Stimulated activated CD4-positive, alpha-beta T cell treated with anti-CD3 and anti-CD28 coated beads, Interleukin-2, amount 100 ng/mL, for 4 hours (primary cell): ENCODE data around the gene KANK2.
"Not testable (repeated sequence)": the region's sequence is repeated elsewhere in the genome, so short reads cannot be mapped to it uniquely, and the experiment has no call there.

Experiments used
- DNase-seq: peaks from one replicate; pipeline ENCODE4 v3.0.0-alpha.2; 2020; ENCODE audit warnings: low read depth

KANK2 gene

GRCh38 chr19:11140023-11140538 is 57.3 kb downstream of the KANK2 start:
- not testable (repeated sequence) for DNase-seq

DNA sequence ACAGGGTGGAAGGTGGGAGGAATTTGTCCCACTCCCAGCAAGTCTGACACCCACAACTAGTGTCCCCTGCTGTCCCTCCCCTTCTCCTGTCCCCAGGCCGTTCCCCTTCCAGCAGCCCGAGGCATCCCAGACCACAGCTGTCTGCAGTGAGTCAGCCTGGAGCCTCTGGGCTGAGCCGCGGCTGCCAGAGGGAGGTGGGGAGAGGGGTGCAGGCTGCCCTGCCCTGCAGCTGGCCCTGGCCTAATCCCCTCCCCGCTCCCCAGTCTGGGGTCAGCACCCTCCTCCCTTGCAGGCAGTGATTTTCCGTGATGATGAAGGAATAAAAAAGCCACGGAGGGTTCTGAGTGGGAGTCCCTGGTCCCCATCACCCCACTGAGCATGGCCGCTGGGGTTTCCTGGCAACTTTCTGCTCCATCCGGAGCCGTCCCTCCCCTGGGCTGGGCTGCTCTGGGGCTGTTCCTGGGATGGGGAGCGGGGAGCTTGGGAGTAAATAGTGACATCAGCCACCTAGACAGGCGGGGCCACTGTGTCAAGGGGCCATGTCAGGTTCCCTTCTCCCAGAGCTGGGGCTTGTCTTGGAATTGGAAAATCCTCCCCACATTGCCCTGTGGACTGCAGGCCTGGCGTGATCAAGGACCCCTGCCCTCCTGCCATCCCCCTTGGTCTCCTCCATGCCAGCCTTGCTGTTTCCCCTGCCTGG is 58.6 kb downstream of the KANK2 start:
- DNase-seq, result no peak

DNA sequence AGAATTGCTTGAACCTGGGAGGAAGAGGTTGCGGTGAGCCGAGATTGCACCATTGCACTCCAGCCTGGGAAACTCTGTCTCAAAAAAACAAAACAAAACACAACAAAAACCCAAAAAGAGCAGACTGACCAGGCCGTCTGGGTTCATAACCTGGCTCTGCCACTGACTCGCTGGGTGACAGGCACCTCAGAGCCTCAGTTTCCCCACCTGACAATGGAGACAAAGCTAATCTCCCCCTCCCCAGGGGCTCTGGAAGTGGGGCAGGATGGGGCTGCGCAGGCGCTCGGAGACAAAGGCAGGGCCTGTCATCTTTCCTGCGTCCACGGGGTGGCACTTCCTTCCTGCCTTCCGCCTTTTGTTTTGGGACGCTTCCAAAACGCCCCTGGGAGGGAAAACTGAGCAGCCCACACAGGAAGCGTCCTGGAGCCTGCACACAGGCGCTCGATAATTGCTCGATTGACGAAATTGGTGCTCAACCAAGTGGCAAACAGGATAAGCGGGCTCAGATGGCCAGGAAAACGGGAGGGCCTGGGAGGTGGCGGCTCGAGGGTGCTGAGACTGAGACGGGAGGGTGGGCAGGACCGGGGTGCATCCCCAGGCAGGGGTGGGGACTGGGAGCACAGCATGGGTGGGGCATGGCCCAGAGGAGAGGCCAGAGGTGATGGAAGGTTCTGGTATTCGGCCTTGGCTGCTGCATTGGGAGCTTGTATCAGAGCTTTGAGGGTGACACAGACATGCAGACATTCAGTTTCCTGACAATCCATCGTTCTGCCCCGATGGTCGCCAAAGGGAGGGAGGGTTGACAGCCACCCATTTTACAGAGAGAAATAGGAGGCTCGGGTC is 59.6 kb downstream of the KANK2 start:
- peak; percentile 19 for DNase-seq

GRCh38 chr19:11136400-11137101 is 60.8 kb downstream of the KANK2 start:
- DNase-seq, result no peak

DNA sequence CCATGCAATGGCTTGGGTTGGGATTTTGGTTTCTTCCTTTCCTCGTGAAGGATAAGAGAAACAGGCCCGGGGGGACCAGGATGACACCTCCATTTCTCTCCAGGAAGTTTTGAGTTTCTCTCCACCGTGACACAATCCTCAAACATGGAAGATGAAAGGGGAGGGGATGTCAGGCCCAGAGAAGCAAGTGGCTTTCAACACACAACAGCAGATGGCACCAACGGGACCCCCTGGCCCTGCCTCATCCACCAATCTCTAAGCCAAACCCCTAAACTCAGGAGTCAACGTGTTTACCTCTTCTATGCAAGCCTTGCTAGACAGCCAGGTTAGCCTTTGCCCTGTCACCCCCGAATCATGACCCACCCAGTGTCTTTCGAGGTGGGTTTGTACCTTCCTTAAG is 65.9 kb downstream of the KANK2 start:
- no peak for DNase-seq

DNA sequence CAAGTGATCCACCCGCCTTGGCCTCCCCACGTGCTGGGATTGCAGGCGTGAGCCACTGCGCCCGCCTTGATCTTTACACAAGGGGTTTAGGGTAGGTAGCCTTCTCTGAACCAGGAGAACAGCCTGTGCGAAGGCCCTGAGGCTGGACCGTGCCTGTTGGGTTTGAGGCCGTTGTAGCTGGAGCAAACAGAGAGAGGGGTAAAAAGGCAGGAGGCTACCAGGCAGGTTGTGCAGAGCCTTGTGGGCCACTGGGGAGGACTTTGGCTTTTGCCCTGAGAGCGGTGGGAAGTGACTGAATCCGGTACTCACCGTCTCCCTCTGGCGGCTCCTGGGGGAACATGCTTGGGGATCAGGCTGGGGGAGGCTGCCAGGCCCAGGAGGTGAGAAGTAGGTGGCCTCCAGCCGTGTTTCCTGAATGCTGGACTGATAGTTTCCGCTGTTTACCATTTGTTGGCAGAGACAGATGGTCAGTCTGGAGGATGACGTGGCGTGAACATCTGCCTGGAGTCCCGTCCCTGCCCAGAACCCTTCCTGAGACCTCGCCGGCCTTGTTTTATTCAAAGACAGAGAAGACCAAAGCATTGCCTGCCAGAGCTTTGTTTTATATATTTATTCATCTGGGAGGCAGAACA is 66.4 kb downstream of the KANK2 start:
- peak; percentile 52 for DNase-seq

GRCh38 chr19:11127905-11128304 is 69.4 kb downstream of the KANK2 start:
- no peak for DNase-seq

GRCh38 chr19:11125994-11126685 is 71.2 kb downstream of the KANK2 start:
- peak; percentile 54 for DNase-seq

DNA sequence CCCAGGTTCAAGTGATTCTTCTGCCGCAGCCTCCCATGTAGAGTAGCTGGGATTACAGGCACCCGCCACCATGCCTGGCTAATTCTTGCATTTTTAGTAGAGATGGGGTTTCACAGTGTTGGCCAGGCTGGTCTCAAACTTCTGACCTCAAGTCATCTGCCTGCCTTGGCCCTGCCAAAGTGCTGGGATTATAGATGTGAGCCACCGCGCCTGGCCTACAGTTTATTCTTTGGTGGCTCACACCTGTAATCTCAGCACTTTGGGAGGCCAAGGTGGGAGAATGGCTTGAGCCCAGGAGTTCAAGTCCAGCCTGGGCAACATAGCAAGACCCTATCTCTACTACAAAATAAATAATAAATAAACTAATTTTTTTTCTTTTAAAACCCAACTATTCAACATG is 73.2 kb downstream of the KANK2 start:
- DNase-seq, result not testable (repeated sequence)

- DNase-seq, result no peak
These were observed 74.2 kb downstream of the KANK2 start for GRCh38 chr19:11123114-11123513.

GRCh38 chr19:11121963-11122362 is 75.4 kb downstream of the KANK2 start:
- not testable (repeated sequence) for DNase-seq

GRCh38 chr19:11116507-11116906 is 80.8 kb downstream of the KANK2 start:
- DNase-seq, result no peak

- no peak for DNase-seq
These were observed 81.4 kb downstream of the KANK2 start for GRCh38 chr19:11115895-11116446.

DNA sequence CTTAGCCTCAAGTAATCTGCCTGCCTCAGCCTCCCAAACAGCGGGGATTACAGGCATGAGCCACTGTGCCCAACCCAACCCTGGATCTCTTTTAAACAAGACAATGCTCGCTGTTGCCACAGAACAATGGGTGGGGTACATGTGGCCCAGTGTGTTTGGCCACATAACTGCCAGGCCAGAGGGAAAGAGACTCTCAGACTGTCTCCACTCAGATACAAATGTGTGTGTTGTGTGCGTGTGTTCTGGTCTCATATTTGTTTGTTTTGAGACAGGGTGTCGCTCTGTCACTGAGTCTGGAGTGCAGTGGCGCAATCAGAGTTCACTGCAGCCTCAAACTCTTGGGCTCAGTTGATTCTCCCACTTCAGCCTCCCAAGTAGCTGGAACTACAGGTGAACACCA is 82.3 kb downstream of the KANK2 start:
- no peak for DNase-seq
